HepG2 (cell line): ENCODE data around the gene MGAT2. TPM values are rescaled to one million over a fixed set of nuclear protein-coding genes. Genes with fewer than 3 reads are reported as not detected.

ENCODE experiments used
- MXD4 ChIP-seq: IDR thresholded peaks from 2 replicates; pipeline ENCODE4 v1.6.1; 2016; ENCODE audit warnings: mild to moderate bottlenecking, missing biosample characterization, missing genetic modification reagents
- MZF1 ChIP-seq: sonication (generic); formaldehyde crosslinking; IDR thresholded peaks from 2 replicates; pipeline ENCODE4 v1.8.1; 2023; ENCODE audit warnings: mild to moderate bottlenecking, missing genetic modification reagents, borderline replicate concordance
- NCOA2 ChIP-seq: sonication (generic); formaldehyde crosslinking; IDR thresholded peaks from 2 replicates; pipeline ENCODE4 v1.8.0; 2022; ENCODE audit warnings: inconsistent platforms
- NKX3-1 ChIP-seq: sonication (generic); formaldehyde crosslinking; IDR thresholded peaks from 2 replicates; pipeline ENCODE4 v1.5.0; 2020; ENCODE audit warnings: missing genetic modification reagents
- SP2 ChIP-seq: sonication (generic); formaldehyde crosslinking; IDR thresholded peaks from 2 replicates; pipeline ENCODE4 v1.5.1; 2020; ENCODE audit warnings: mild to moderate bottlenecking, missing genetic modification reagents
- TCF7 ChIP-seq: sonication (generic); IDR thresholded peaks from 2 replicates; pipeline ENCODE4 v1.6.1; 2016; ENCODE audit warnings: antibody characterized with exemption, low read depth
- TP53 ChIP-seq: sonication (generic); formaldehyde crosslinking; conservative IDR thresholded peaks from 2 replicates; pipeline ENCODE4 v1.4.0; 2020; ENCODE audit warnings: missing genetic modification reagents
- XBP1 ChIP-seq: sonication (generic); formaldehyde crosslinking; IDR thresholded peaks from 2 replicates; pipeline ENCODE4 v1.5.0; 2020; ENCODE audit warnings: missing genetic modification reagents
- ZNF556 ChIP-seq: sonication (generic); formaldehyde crosslinking; IDR thresholded peaks from 2 replicates; pipeline ENCODE4 v1.4.0; 2020; ENCODE audit warnings: mild to moderate bottlenecking, missing genetic modification reagents, borderline replicate concordance
- polyA plus RNA-seq, 8 experiments: library from polyadenylated mRNA; depleted of rRNA in 3 of 8; stranded (reverse) in 7 of 8; unstranded in 1 of 8; fragments of >200 nt; fragmentation: Illumina TruSeq in 4 of 8; extraction: Trizol in 4 of 8; gene quantifications; 2 replicates each; pipeline versions ENCODE4 v1.2.1 to v1.2.3, GENCODE V29; 2011 to 2016; ENCODE audit warnings: low read depth in 4 of 8, missing spikeins in 1 of 8, mixed read lengths in 1 of 8; ENCODE audit not compliant: insufficient read depth in 1 of 8
- total RNA-seq, 5 experiments: library from RNA; depleted of rRNA; stranded (reverse); fragments of >200 nt; fragmentation: Illumina TruSeq; extraction: Trizol; gene quantifications; 2 replicates each; pipeline ENCODE4 v1.2.3, GENCODE V29; 2016; ENCODE audit warnings: low read depth in 1 of 5
- TF ChIP-seq, protein P1 (sequence below): IDR thresholded peaks from 2 replicates; pipeline ENCODE4 v1.6.1; 2012; ENCODE audit warnings: low read length, improper control_type of control experiment
- TF ChIP-seq, protein P2 (sequence below): sonication (generic); formaldehyde crosslinking; IDR thresholded peaks from 2 replicates; pipeline ENCODE4 v1.5.1; 2020; ENCODE audit warnings: missing genetic modification reagents, mild to moderate bottlenecking, borderline replicate concordance
- TF ChIP-seq, protein P3 (sequence below): sonication (generic); formaldehyde crosslinking; IDR thresholded peaks from 2 replicates; pipeline ENCODE4 v1.8.0; 2022; ENCODE audit warnings: missing genetic modification reagents, mild to moderate bottlenecking, borderline replicate concordance
- TF ChIP-seq, protein P4 (sequence below): sonication (generic); formaldehyde crosslinking; IDR thresholded peaks from 2 replicates; pipeline ENCODE4 v1.4.0; 2020; ENCODE audit warnings: missing genetic modification reagents
- TF ChIP-seq, protein P5 (sequence below): IDR thresholded peaks from 2 replicates; pipeline ENCODE4 v1.6.1; 2018; ENCODE audit warnings: missing genetic modification reagents, mild to moderate bottlenecking, missing compliant biosample characterization

MGAT2 gene
- total and polyA plus RNA-seq, 2 of the 13 experiments (the other 11 are each of a cell fraction or from before 2014, with no cell fraction given): 12.9 to 51.9 TPM

DNA sequence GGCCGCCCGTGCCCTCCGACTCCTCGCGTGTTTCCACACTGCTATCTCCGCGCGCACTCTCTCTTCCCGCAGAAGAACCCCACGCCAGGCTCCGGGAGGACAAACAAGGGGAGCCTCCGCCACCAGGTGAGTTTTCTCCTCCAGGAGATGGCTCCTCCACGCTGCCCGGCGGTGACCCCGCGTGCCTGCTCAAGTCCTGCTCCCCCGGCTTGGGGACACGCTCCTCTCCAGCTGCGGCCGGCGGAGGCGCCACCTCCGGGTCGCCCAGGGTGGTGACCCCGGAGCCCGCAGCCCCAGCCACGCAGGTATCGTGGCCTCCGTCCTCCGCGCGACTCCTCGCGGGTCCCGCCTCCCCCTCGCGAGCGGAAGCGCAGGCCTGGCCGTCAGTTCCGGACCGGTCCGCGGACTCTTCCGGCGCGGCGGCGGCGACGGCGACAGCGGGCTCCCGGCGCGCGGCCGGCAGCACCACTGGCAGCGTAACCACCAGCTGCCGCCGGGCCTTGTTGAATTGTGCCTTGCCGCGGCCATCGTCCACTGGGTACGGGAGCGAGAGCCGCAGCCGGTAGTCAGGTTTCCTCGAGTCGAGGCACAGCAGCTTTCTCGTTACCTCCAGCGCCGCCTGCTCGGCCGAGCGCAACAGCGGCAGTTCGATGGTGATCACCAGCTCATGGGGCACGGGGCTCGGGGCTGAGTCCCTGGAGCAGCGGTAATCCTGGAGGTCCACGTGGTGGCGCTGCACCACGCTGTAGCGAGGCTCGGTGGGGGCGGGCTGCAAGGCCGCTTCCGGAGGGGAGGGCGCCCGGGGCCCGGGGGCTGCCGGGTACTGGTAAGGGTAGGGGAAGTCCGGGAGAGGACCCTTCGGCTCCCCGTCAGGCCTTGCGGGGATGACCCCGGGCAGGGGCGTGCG lies 13.3 kb downstream of the MGAT2 start (continued):
- TF ChIP-seq, protein P1, sequence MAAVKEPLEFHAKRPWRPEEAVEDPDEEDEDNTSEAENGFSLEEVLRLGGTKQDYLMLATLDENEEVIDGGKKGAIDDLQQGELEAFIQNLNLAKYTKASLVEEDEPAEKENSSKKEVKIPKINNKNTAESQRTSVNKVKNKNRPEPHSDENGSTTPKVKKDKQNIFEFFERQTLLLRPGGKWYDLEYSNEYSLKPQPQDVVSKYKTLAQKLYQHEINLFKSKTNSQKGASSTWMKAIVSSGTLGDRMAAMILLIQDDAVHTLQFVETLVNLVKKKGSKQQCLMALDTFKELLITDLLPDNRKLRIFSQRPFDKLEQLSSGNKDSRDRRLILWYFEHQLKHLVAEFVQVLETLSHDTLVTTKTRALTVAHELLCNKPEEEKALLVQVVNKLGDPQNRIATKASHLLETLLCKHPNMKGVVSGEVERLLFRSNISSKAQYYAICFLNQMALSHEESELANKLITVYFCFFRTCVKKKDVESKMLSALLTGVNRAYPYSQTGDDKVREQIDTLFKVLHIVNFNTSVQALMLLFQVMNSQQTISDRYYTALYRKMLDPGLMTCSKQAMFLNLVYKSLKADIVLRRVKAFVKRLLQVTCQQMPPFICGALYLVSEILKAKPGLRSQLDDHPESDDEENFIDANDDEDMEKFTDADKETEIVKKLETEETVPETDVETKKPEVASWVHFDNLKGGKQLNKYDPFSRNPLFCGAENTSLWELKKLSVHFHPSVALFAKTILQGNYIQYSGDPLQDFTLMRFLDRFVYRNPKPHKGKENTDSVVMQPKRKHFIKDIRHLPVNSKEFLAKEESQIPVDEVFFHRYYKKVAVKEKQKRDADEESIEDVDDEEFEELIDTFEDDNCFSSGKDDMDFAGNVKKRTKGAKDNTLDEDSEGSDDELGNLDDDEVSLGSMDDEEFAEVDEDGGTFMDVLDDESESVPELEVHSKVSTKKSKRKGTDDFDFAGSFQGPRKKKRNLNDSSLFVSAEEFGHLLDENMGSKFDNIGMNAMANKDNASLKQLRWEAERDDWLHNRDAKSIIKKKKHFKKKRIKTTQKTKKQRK: no peak
- TF ChIP-seq NKX3-1: no peak
- peak; percentile 17 for TF ChIP-seq NCOA2
- TF ChIP-seq, protein P2, sequence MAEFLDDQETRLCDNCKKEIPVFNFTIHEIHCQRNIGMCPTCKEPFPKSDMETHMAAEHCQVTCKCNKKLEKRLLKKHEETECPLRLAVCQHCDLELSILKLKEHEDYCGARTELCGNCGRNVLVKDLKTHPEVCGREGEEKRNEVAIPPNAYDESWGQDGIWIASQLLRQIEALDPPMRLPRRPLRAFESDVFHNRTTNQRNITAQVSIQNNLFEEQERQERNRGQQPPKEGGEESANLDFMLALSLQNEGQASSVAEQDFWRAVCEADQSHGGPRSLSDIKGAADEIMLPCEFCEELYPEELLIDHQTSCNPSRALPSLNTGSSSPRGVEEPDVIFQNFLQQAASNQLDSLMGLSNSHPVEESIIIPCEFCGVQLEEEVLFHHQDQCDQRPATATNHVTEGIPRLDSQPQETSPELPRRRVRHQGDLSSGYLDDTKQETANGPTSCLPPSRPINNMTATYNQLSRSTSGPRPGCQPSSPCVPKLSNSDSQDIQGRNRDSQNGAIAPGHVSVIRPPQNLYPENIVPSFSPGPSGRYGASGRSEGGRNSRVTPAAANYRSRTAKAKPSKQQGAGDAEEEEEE (CRISPR knock-in tag): no peak
- TF ChIP-seq, protein P3, sequence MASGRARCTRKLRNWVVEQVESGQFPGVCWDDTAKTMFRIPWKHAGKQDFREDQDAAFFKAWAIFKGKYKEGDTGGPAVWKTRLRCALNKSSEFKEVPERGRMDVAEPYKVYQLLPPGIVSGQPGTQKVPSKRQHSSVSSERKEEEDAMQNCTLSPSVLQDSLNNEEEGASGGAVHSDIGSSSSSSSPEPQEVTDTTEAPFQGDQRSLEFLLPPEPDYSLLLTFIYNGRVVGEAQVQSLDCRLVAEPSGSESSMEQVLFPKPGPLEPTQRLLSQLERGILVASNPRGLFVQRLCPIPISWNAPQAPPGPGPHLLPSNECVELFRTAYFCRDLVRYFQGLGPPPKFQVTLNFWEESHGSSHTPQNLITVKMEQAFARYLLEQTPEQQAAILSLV (CRISPR knock-in tag): no peak; the same call in none of the 2 replicates
- TF ChIP-seq, protein P4, sequence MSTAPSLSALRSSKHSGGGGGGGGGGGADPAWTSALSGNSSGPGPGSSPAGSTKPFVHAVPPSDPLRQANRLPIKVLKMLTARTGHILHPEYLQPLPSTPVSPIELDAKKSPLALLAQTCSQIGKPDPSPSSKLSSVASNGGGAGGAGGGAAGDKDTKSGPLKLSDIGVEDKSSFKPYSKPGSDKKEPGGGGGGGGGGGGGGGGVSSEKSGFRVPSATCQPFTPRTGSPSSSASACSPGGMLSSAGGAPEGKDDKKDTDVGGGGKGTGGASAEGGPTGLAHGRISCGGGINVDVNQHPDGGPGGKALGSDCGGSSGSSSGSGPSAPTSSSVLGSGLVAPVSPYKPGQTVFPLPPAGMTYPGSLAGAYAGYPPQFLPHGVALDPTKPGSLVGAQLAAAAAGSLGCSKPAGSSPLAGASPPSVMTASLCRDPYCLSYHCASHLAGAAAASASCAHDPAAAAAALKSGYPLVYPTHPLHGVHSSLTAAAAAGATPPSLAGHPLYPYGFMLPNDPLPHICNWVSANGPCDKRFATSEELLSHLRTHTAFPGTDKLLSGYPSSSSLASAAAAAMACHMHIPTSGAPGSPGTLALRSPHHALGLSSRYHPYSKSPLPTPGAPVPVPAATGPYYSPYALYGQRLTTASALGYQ: peak; percentile 33; the same call in 1 of the 2 replicates
- TF ChIP-seq, protein P5, sequence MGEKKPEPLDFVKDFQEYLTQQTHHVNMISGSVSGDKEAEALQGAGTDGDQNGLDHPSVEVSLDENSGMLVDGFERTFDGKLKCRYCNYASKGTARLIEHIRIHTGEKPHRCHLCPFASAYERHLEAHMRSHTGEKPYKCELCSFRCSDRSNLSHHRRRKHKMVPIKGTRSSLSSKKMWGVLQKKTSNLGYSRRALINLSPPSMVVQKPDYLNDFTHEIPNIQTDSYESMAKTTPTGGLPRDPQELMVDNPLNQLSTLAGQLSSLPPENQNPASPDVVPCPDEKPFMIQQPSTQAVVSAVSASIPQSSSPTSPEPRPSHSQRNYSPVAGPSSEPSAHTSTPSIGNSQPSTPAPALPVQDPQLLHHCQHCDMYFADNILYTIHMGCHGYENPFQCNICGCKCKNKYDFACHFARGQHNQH: peak; percentile 76
- TF ChIP-seq SP2 (CRISPR knock-in tag): peak; percentile 44
- peak; percentile 68; the same call in 1 of the 2 replicates for TF ChIP-seq TP53 (CRISPR knock-in tag)
- TF ChIP-seq MXD4 (CRISPR knock-in tag): peak; percentile 30; the same call in 1 of the 2 replicates
- peak; percentile 41; the same call in 1 of the 2 replicates for TF ChIP-seq ZNF556 (CRISPR knock-in tag)
- no peak; the same call in 1 of the 2 replicates for TF ChIP-seq MZF1 (CRISPR knock-in tag)
- no peak for TF ChIP-seq TCF7
- no peak for TF ChIP-seq XBP1
